Right lobe of liver (tissue), 6 donors: ENCODE measurements around the gene ZCCHC24. TPM values are rescaled to one million over a fixed set of nuclear protein-coding genes. Genes with fewer than 3 reads are reported as not detected.

Experiments
- ATAC-seq, 4 donors: fragments of 200-7000 bp; cut with Tn5 transposase; one replicate each; pipeline ENCODE4 v1.9.1; 2020; ENCODE audit warnings: mild to moderate bottlenecking in 4 of 4, moderate library complexity in 4 of 4
- DNase-seq, 3 donors: peaks; one replicate each; pipeline ENCODE4 v3.0.0-alpha.2; 2020
- H3K27ac ChIP-seq, 3 donors: fragments of 200-600 bp; one replicate each; pipeline ENCODE4 v1.8.0; 2022
- H3K27me3 ChIP-seq, 2 donors: fragments of 200-600 bp; one replicate each; pipeline ENCODE4 v1.8.0; 2022
- H3K36me3 ChIP-seq, 4 donors: fragments of 200-600 bp; sonication (generic) in 1 of 4; one replicate each; pipeline versions ENCODE4 v1.5.1 to v1.8.0; 2017 to 2022; ENCODE audit warnings: control low read depth in 1 of 4
- H3K4me1 ChIP-seq, 4 donors: fragments of 200-600 bp; sonication (generic) in 1 of 4; one replicate each; pipeline versions ENCODE4 v1.5.1 to v1.8.0; 2017 to 2022; ENCODE audit warnings: control low read depth in 1 of 4
- H3K4me3 ChIP-seq, 3 donors: fragments of 200-600 bp; one replicate each; pipeline ENCODE4 v1.8.0; 2022
- H3K9me3 ChIP-seq, 4 donors: fragments of 200-600 bp; sonication (generic) in 1 of 4; one replicate each; pipeline versions ENCODE4 v1.5.1 to v1.8.0; 2017 to 2022; ENCODE audit warnings: control low read depth in 1 of 4
- CTCF ChIP-seq, 4 donors: fragments of 200-600 bp in 3 of 4; fragments of 450-650 bp in 1 of 4; IDR thresholded peaks; one replicate each; pipeline versions ENCODE4 v1.5.1 to v1.8.0; 2016 to 2022; ENCODE audit warnings: antibody characterized with exemption in 4 of 4, mild to moderate bottlenecking in 2 of 4
- POLR2A ChIP-seq: fragments of 450-650 bp; IDR thresholded peaks from one replicate; pipeline ENCODE4 v1.6.1; 2017; ENCODE audit warnings: antibody characterized with exemption, mild to moderate bottlenecking
- WGBS: methylation state at CpG from one replicate; pipeline ENCODE4 v1.1.6; 2018; ENCODE audit warnings: low coverage, low lambda C conversion rate; ENCODE audit not compliant: insufficient coverage; ENCODE audit errors: missing lambda C conversion rate; 5-methylcytosine and 5-hydroxymethylcytosine counted together
- intact Hi-C, 2 donors: fragments of 100-400 bp; cut with DNase I; formaldehyde crosslinking; loops; one replicate each; pipeline versions ENCODE4 v1.11.2 to v1.14.1; 2022
- total RNA-seq, 6 experiments: library from RNA; depleted of rRNA in 2 of 6; stranded (reverse); fragments of >200 nt in 2 of 6; fragmentation: NEBNext Ultra II Directional in 3 of 6; extraction: Animal tissue kit (Norgen Biotek cat#: 25700) in 3 of 6; gene quantifications; one replicate each; pipeline versions ENCODE4 v1.1.0 to v1.2.4, GENCODE V29; 2016 to 2023
- donor health status: DM: no; HTN: yes; CAD: no.
- donor health status: DM: no; HTN: no; CAD: no.
- donor health status: DM: no; HTN: no; CAD: no.
- donor health status: DM: no; HTN: yes; CAD: no.
- donor health status: DM: no; HTN: yes; CAD: no.

ZCCHC24 gene
- total RNA-seq, 6 experiments from 2014 or later, result 19.8 to 33.6 (median 22.7) TPM

- DNase-seq (no peak), ATAC-seq (no peak)
- H3K9me3 ChIP-seq, result no peaks in the 10 kb centered on the region
- TF ChIP-seq CTCF (IDR thresholded peaks at IDR 0.05), result no peak
- no peak for TF ChIP-seq POLR2A
- H3K27ac ChIP-seq, result peak overlapping the region; percentile 21 to 68 (median 60)
- intact Hi-C loops, result no loop called here
- no peaks in the 10 kb centered on the region for H3K27me3 ChIP-seq
- H3K4me3 ChIP-seq, result no peak overlapping the region
- peaks cover 4 to 74% (median 35%) of the 10 kb centered on the region in 4 donors for H3K4me1 ChIP-seq
- WGBS, result 92% methylated on average over 6 of the region's 7 CpGs
- H3K36me3 ChIP-seq, result no peaks in the 10 kb centered on the region
Observed at GRCh38 chr10:79402625-79402946, 42.8 kb downstream of the ZCCHC24 start.

DNA sequence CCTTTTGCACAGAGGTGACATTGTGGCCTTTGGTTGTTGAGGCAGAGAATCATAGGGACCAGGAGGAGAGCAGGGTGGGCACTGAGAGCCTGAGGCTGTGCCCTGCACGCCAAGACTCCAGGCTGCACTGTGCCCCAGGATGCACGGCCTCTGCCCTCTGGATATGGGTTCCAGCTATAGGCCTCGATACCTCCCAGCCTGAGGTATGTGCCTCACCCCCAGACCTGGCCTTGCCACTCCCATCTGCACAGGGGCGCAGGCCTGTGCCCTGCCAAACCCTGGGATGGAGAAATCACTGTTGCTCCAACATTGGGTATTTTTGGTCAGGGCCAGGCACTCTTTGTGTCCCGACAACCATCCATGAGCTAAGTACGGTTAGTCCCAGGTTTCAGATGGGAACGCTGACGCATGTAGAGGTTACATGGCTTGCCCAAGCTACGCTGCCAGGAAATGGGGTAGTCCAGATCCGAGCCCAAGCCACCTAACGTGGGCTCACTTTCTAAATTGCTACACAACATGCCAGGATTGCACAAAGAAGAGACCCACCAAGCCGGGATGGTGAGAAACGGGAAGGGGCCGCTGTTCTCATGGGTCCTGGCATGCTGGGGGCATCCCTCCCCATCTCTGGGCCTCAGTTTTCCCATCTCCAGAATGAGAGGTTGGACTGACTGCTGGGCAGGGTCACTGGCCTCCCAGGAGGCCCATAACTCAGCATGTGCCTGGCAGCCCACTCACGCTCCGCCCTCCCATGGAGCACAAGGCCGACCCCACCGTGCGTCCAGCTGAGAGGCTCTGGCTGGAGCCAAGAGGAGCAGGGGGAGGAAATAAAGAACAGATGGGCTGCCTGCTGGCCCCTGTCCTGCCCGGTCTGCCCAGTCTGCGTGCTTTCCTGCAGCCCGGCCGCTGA is 44.2 kb downstream of the ZCCHC24 start:
- DNase-seq, result no peak
- intact Hi-C loops, result no loop called here
- Histone ChIP-seq H3K27me3 (no peaks in the 10 kb centered on the region), H3K9me3 (no peaks in the 10 kb centered on the region), H3K4me3 (no peak overlapping the region), H3K27ac (peak overlapping the region; percentile 24 to 68 (median 60)), H3K4me1 (peaks cover 4 to 71% (median 39%) of the 10 kb centered on the region in 4 donors), H3K36me3 (no peaks in the 10 kb centered on the region)
- 46% methylated on average over 12 of the region's 23 CpGs for WGBS
- TF ChIP-seq CTCF (IDR thresholded peaks at IDR 0.05) (no peak), POLR2A (no peak)
- peak in 1 of 4 donors; percentile 1 for ATAC-seq

- TF ChIP-seq POLR2A (no peak), CTCF (IDR thresholded peaks at IDR 0.05) (peak; percentile 65 to 87 (median 66))
- Histone ChIP-seq H3K9me3 (no peaks in the 10 kb centered on the region), H3K27me3 (no peaks in the 10 kb centered on the region), H3K4me3 (no peak overlapping the region), H3K4me1 (peaks cover 2 to 71% (median 34%) of the 10 kb centered on the region in 4 donors), H3K36me3 (no peaks in the 10 kb centered on the region), H3K27ac (peak overlapping the region in 1 of 3 donors; percentile 58)
- DNase-seq (no peak), ATAC-seq (peak; percentile 10 to 31 (median 18))
- intact Hi-C loops, result no loop called here
- WGBS, result 83% methylated on average over 8 of the region's 11 CpGs
Observed at GRCh38 chr10:79400146-79401004, 45.0 kb downstream of the ZCCHC24 start.

DNA sequence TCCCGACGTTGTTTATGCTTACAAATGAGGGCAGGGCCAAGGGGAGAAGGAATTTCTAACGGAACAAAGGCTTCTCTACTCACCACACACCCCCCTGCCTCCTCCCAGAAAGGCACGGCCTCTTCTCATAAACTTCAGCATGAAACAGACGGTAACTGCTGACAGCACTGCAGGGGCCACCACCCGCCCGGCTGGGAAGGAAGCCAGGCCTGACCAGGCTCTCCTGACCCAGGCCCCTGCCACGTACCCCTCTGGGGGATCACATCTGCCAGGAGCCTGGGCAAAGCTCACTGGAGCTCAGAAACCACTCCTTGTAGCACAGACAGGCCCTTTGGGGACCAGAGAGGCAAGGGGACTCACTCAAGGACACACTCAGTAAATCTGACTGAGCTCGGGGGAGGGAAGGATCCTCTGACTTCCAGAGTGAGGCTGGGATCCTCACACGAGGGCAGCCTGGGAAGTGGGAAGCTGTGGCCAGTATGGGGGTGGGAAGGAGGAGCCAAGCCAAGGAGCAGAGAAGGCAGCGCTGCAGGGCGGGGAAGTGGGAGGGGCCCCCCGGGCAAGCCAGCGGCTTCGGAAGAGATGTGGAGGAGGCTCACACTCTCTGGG is 46.1 kb downstream of the ZCCHC24 start:
- peak overlapping the region; percentile 58 to 74 (median 60) for H3K27ac ChIP-seq
- no peaks in the 10 kb centered on the region for H3K9me3 ChIP-seq
- no peak for TF ChIP-seq POLR2A
- TF ChIP-seq CTCF (IDR thresholded peaks at IDR 0.05), result no peak
- peak; percentile 54 to 70 (median 61) for ATAC-seq
- no peaks in the 10 kb centered on the region for H3K27me3 ChIP-seq
- 9% methylated on average over 8 of the region's 15 CpGs for WGBS
- intact Hi-C loops, result loop anchor here in 1 of 2 donors (10.0 kb wide), 1 partner anchor 65 kb away; no protein-coding TSS in a partner anchor
- peak; percentile 76 to 82 (median 79) for DNase-seq
- H3K4me1 ChIP-seq, result peaks cover 2 to 81% (median 27%) of the 10 kb centered on the region in 4 donors
- H3K36me3 ChIP-seq, result no peaks in the 10 kb centered on the region
- H3K4me3 ChIP-seq, result no peak overlapping the region
